Spinal cord (tissue), 10 donors: ENCODE results near the gene MTTP. TPM values are rescaled to one million over a fixed set of nuclear protein-coding genes. Genes with fewer than 3 reads are reported as not detected.

Experiments
- DNase-seq, 6 donors: peaks; one replicate each; pipeline versions ENCODE4 v3.0.0 to v3.0.0-alpha.2; 2013 to 2015; ENCODE audit warnings: low spot score in 6 of 6, low read depth in 4 of 6
- H3K27ac ChIP-seq: one replicate; pipeline ENCODE4 v1.5.1; 2013; ENCODE audit warnings: low read depth, low read length, control low read depth
- H3K27me3 ChIP-seq: one replicate; pipeline ENCODE4 v1.6.1; 2013; ENCODE audit warnings: low read length; ENCODE audit not compliant: control insufficient read depth, insufficient read depth
- H3K36me3 ChIP-seq: one replicate; pipeline ENCODE4 v1.6.1; 2013; ENCODE audit warnings: low read length; ENCODE audit not compliant: control insufficient read depth, insufficient read depth
- H3K4me1 ChIP-seq: one replicate; pipeline ENCODE4 v1.6.1; 2013; ENCODE audit warnings: low read length; ENCODE audit not compliant: control insufficient read depth, insufficient read depth
- H3K4me3 ChIP-seq: one replicate; pipeline ENCODE4 v1.5.1; 2013; ENCODE audit warnings: low read depth, low read length, control low read depth
- H3K9me3 ChIP-seq: one replicate; pipeline ENCODE4 v1.6.1; 2013; ENCODE audit warnings: low read length; ENCODE audit not compliant: control insufficient read depth, insufficient read depth
- WGBS: methylation state at CpG from one replicate; pipeline ENCODE4 v1.1.5; 2013; ENCODE audit warnings: missing lambda C conversion rate; ENCODE audit not compliant: insufficient coverage; 5-methylcytosine and 5-hydroxymethylcytosine counted together
- polyA plus RNA-seq, 2 donors: library from polyadenylated mRNA; unstranded; fragments of 120-200 nt; gene quantifications; one replicate each; pipeline ENCODE4 v1.2.1, GENCODE V29; 2013; ENCODE audit not compliant: insufficient read length in 2 of 2
- total RNA-seq, 2 donors: library from RNA; depleted of rRNA in 1 of 2; stranded (reverse); fragments of 120-200 nt in 1 of 2; fragments of >200 nt in 1 of 2; gene quantifications; one replicate each; pipeline versions ENCODE4 v1.2.3 to v1.2.4, GENCODE V29; 2013 to 2014
- donor health status: healthy.

The MTTP gene
- total and polyA plus RNA-seq, 4 donors: 1.6 to 3.3 (median 2.8) TPM

DNA sequence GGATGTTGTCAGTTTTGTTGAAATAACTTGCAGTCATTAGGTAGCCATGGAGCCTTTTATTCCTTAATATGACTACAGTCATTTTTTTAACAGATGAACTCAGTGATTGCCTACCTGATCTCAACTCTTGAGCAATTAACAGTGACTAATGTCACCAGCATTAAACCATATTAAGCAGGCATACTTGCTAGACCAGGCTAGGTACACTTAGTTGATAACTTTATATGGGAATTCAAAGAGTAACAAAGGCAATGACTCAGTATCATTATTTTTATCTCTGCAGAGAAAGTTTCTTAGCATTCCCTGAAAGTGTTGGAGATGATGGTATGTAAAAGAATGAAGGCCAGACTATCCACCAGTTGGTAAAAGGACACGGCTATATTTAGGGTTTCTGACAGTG lies 83.2 kb downstream of the MTTP start, which contains the start of gene C4orf54:
Gene C4orf54, minus strand, starts transcription at position 31 of the 400 bp plus-strand sequence. CDS start 3,180 bp downstream, outside the sequence.
- no peaks in the 10 kb centered on the region for H3K4me1 ChIP-seq
- H3K27ac ChIP-seq: no peak within 1 kb of the TSS
- DNase-seq: no peak
- no peaks in the 10 kb centered on the region for H3K36me3 ChIP-seq
- H3K9me3 ChIP-seq: no peaks in the 10 kb centered on the region
- H3K4me3 ChIP-seq: no peak within 1 kb of the TSS
- no peaks in the 10 kb centered on the region for H3K27me3 ChIP-seq
- no CpG with 5 or more reads among the region's 1 CpG for WGBS

DNA sequence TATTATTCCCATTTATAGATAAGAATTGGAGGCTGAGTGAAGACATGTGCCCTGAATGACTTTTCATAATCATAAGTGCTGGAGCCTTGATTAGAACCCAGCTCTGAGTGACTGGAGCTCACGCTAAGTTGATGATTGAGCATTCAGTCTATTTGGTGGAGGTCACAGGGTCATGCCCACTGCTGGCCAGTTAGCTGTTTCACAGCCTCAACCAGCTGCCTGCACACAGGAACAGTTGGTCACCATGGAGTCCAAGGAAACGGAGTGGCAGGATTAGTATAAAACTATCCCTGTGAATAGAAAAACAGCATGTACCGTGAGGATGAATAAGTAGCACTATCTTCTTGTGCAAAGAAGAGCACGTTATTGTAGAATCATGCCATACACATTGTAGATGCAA lies 84.0 kb downstream of the MTTP start:
- Histone ChIP-seq H3K27ac (no peak overlapping the region), H3K36me3 (no peaks in the 10 kb centered on the region), H3K9me3 (no peaks in the 10 kb centered on the region), H3K4me3 (no peak overlapping the region), H3K4me1 (no peaks in the 10 kb centered on the region), H3K27me3 (no peaks in the 10 kb centered on the region)
- no peak for DNase-seq
- 82% methylated on average over 1 of the region's 4 CpGs for WGBS

DNA sequence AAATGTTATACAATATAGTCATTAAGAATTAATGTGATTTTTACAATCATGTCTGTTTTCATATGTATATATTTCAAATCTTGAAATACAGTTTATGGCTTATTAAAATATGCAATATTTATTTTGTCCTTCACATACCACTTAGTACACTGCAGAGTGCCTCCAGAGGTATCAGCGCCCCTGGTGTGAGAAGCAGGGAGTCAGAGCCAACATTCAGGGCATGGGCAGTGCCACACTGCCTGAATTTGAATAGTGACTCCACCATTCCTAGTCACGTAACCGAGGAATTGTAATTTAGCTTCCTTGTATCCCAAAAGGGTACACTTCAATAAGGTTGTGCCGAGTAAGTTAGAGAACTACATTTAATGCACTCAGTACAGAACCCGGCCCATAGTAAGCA lies 87.3 kb downstream of the MTTP start:
- no peaks in the 10 kb centered on the region for H3K36me3 ChIP-seq
- H3K4me3 ChIP-seq: no peak overlapping the region
- no peak for DNase-seq
- H3K27ac ChIP-seq: no peak overlapping the region
- 100% methylated on average over 1 of the region's 5 CpGs for WGBS
- H3K4me1 ChIP-seq: no peaks in the 10 kb centered on the region
- H3K27me3 ChIP-seq: no peaks in the 10 kb centered on the region
- H3K9me3 ChIP-seq: no peaks in the 10 kb centered on the region

GRCh38 chr4:99664716-99665115 lies 90.1 kb downstream of the MTTP start:
- no peaks in the 10 kb centered on the region for H3K4me1 ChIP-seq
- H3K4me3 ChIP-seq: no peak overlapping the region
- no peaks in the 10 kb centered on the region for H3K36me3 ChIP-seq
- H3K27me3 ChIP-seq: no peaks in the 10 kb centered on the region
- DNase-seq: no peak
- no peak overlapping the region for H3K27ac ChIP-seq
- no peaks in the 10 kb centered on the region for H3K9me3 ChIP-seq

- no peaks in the 10 kb centered on the region for H3K4me1 ChIP-seq
- no peaks in the 10 kb centered on the region for H3K36me3 ChIP-seq
- no CpG with 5 or more reads among the region's 1 CpG for WGBS
- no peak overlapping the region for H3K4me3 ChIP-seq
- H3K9me3 ChIP-seq: no peaks in the 10 kb centered on the region
- no peak overlapping the region for H3K27ac ChIP-seq
- DNase-seq: peak in 1 of 6 donors; percentile 62
- no peaks in the 10 kb centered on the region for H3K27me3 ChIP-seq
Observed at GRCh38 chr4:99665983-99666382, 91.4 kb downstream of the MTTP start.

- Histone ChIP-seq H3K4me3 (no peak overlapping the region), H3K27ac (no peak overlapping the region), H3K27me3 (no peaks in the 10 kb centered on the region), H3K4me1 (no peaks in the 10 kb centered on the region), H3K36me3 (no peaks in the 10 kb centered on the region), H3K9me3 (no peaks in the 10 kb centered on the region)
- no peak for DNase-seq
- WGBS: 100% methylated on average over 1 of the region's 1 CpG
Observed at GRCh38 chr4:99668472-99668871, 93.8 kb downstream of the MTTP start.

GRCh38 chr4:99669084-99669483 lies 94.5 kb downstream of the MTTP start:
- Histone ChIP-seq H3K9me3 (no peaks in the 10 kb centered on the region), H3K36me3 (no peaks in the 10 kb centered on the region), H3K4me1 (no peaks in the 10 kb centered on the region), H3K27me3 (no peaks in the 10 kb centered on the region), H3K4me3 (no peak overlapping the region), H3K27ac (no peak overlapping the region)
- no peak for DNase-seq
- no CpG with 5 or more reads among the region's 1 CpG for WGBS

DNA sequence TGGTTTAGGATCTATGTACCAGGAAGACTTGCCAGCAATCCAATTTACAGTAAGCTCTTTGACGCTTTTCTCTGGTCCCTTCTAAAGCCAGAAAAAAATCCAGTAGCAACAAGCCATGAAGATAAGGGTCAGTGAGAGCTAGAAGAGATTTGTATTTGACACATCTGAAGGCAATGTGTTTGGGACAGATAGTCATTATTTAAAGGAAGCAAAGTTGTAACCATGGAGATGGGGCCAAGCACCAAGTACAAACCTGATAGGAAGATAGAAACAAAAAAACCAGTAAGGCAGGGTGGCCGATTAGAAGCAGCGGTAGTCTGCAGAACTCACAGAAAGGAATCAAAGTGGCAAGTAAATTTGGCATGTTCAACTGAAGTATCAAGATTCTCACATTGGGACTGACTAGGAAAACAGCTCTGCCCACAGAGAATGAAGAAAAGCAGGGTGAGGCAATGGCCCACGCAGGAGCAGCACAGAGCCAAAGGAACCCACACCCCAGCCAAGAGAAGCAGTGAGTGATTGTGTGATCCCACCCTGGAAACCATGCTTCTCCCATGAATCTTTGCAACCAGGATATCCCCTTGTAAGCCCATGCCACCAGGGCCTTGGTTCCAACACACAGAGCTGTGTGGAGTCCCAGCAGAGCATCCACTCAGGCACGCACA lies 95.9 kb downstream of the MTTP start:
- Histone ChIP-seq H3K9me3 (no peaks in the 10 kb centered on the region), H3K27ac (no peak overlapping the region), H3K36me3 (no peaks in the 10 kb centered on the region), H3K27me3 (no peaks in the 10 kb centered on the region), H3K4me1 (no peaks in the 10 kb centered on the region), H3K4me3 (no peak overlapping the region)
- DNase-seq: no peak
- WGBS: 76% methylated on average over 3 of the region's 5 CpGs

Other genes with a start within 250 kb of the MTTP start
- gene ADH1C, start 222.1 kb upstream of the MTTP start, total RNA-seq: 1 to 10 TPM; 1.3 to 2.5 TPM
- gene ADH1C, start 222.1 kb upstream of the MTTP start, polyA plus RNA-seq: 1 to 10 TPM; 1.4 to 1.5 TPM
- gene ADH7, start 139.5 kb upstream of the MTTP start, total RNA-seq: not detected
- gene ADH7, start 139.5 kb upstream of the MTTP start, polyA plus RNA-seq: not detected
- gene C4orf17, start 63.8 kb upstream of the MTTP start, total RNA-seq: not detected
- not detected for gene C4orf17, start 63.8 kb upstream of the MTTP start, polyA plus RNA-seq
- 1 to 10 TPM; 8.9 to 9.1 TPM for gene TRMT10A, start 10.8 kb upstream of the MTTP start, total RNA-seq
- 1 to 10 TPM; 5.3 to 7.4 TPM for gene TRMT10A, start 10.8 kb upstream of the MTTP start, polyA plus RNA-seq
- under 1 TPM; 0.06 to 0.20 TPM for gene C4orf54, start 83.0 kb downstream of the MTTP start, total RNA-seq
- under 1 TPM in 1 of 2 donors, not detected in 1; 0.05 TPM for gene C4orf54, start 83.0 kb downstream of the MTTP start, polyA plus RNA-seq
- gene DAPP1, start 242.0 kb downstream of the MTTP start, total RNA-seq: 1 to 10 TPM; 1.5 to 5.7 TPM
- under 1 TPM; 0.53 to 0.78 TPM for gene DAPP1, start 242.0 kb downstream of the MTTP start, polyA plus RNA-seq